HT-29 (cell line): Measurements from ENCODE around the gene SOAT2. TPM values are rescaled to one million over a fixed set of nuclear protein-coding genes. Genes with fewer than 3 reads are reported as not detected.

ENCODE experiments used
- DNase-seq: peaks from one replicate; pipeline ENCODE4 v3.0.0-alpha.2; 2015; ENCODE audit warnings: low spot score
- total RNA-seq: library from RNA; depleted of rRNA; stranded (reverse); fragments of >200 nt; shearing (Covaris generic); gene quantifications from 2 replicates; pipeline ENCODE4 v1.2.3, GENCODE V29; 2014

SOAT2 gene
- total RNA-seq, 1 experiment from 2014 or later = 0.15 TPM

DNA sequence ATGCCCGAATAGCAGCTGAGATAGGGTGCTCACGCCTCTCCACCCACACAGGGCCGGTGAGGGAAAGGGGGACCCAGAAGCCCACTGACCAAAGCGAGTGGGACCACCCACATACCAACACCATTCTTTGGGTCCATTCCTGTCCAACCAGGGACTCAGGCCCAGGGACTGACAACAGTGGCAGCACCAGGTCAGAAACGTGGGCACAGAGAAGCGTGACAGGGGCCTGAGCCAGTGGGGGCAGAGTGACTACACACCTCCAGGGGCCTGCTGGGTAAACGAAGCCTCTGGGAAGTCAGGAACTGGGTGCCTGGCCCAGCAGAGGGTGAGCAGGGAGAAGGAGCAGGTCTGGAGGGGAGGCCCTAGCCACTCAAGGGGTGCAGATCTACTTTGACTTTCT, 37.8 kb upstream of the SOAT2 start:
- no peak for DNase-seq

DNA sequence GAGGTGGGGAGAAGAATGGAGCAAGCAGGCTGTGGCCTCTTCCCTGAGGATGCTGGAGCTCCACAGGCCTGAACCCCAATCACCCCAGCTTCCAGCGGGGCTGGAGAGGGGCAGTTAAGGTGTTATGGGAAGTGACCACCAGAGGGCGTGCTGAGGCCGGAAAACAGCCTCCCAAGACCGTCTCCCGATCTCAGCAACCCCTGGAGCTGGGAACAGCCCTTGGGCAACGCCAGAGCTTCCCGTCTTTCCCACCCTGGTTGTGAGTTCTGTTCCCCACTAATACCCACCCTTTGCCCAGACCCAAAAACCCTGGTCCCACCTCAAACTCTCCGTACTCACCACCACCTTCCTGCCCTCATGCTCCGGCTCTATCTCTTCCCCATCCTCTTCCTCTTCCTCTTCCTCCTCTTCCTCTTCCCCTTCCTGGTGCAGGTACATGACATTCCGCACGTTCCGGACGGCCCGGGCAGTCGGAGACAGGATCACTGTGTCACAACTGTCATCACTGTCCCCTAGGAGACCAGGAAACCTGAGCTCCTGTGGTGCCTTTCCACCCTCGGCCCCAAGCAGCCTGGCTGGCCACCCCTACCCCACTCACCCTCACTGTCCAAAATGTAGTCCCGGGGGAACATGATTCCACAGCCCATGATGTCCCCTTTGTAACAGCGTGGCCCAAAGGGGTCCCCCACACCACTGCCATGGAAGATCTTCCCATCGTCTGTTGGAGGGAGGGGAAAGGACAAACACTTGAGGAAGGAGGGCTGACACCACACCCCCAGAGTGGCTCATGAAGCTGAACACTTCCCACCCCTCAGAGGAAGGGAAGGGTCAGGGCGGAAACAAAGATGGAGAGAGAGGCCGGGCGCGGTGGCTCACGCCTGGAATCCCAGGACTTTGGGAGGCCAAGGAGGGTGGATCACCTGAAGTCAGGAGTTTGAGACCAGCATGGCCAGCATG, 37.0 kb upstream of the SOAT2 start:
- peak; percentile 95 for DNase-seq

DNA sequence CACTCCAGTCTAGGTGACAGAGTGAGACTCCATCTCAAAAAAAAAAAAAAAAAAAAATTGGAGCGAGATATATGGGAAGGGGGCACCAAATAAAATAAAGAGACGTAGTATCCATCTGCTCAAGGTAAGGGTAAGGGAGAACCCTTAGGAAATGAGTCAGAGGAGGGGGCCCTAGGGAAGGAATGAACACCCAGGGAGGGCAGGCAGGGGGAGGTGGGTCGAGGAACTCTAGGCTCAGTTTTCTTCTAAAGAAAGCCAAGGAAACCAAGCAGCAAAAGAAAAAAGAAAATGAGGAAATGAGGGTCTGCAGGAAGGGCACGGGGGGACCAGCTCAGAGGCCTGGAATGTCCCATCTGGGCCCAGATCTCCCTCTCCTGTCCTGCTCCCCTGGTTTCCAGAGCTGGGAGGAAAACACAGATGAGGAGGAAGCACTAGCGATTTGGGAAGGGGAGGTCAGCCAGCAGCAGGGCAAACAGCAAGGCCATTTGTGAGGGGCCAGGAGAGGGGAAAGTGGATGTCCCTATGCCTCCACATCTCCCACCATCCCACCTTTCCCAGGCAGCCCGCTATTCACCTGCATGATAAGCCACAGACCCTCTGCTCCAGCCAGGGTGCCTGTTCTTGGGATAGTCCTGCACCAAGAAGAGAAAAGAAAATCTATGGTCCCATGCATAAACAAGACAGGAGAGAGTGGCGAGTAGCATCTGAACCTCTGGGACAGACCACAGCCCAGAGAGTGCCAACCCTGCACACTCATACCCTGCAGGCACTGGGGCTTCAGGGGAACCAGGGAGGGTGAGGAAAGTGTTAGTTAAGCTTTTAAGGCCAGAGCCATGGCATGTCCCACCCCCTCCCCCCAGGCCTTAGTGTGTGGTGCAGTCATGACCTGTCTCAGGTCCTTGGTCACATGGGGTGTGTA, 36.0 kb upstream of the SOAT2 start:
- DNase-seq = no peak

DNA sequence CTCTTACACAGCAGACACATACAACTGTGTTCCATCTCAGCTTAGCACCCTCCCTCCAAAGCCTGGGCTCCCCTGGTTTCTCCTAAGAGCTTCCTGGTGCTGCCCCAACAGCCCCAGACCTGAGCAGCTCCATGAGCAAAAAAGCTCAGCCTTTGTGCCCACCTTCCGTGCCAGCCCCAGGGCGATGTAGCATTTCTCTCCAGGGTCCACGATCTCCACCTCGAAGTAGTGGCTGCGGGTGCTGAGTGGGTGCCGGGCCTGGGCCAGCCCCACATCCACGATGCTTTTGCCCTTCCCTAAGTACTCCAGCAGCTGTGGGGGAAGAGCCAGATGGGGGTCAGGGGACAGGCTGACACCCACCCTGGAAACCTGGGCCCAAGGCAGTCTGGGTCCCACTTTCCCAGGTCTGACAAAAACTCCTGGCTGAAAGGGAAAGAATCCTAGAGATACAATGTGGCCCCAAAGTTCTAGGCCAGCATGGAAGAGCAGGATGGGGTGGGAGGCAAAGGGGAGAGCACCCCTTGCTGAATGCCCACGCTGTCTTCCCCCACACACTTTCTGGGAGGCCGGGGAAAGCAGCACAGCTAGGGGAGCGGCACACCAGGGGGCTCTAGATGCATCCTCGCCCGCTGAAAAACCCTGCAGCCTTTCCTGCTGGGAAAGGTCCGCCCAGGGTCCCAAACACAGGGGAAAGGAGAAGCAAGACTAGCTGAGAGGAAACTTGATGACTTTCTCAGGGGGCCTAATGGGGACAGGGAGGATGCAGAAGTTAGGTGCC, 35.1 kb upstream of the SOAT2 start:
- DNase-seq = no peak

DNA sequence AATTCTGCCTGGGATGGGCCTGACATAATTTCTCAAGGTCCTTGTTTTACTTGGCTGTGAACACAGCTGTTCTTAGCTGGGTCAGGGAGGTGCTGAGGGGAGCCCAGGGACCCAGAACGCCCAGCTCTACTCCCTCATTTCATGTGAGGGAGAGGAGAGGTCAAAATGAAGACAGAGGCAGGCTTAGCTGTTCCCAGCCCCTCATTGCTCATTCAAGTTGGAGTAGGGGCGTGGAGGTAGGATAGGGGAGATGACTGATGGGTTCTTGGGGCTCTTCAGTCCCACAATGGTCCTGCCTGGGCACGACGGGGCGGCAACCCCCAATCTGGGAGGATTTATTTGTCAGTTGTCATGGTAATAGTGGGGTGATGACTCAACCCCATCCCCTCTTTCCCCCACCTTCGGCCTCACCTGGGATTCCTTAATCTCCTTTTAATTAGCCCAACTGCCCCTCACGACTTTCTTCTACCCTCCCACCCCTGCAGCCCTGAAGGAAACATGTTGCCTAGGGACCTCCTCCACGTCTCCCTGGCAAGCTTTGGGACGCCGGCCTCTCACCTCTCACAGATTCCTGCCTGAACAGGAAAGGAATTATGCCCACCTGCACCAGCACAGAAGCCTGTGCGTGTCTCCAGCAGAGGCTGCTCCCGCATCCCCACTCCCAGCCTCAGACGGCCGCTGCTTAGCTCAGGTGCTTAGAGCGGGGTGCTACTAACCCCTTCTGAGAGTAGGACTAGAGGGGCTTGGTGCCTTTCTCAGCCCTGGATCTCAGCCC, 34.3 kb upstream of the SOAT2 start:
- DNase-seq = no peak

DNA sequence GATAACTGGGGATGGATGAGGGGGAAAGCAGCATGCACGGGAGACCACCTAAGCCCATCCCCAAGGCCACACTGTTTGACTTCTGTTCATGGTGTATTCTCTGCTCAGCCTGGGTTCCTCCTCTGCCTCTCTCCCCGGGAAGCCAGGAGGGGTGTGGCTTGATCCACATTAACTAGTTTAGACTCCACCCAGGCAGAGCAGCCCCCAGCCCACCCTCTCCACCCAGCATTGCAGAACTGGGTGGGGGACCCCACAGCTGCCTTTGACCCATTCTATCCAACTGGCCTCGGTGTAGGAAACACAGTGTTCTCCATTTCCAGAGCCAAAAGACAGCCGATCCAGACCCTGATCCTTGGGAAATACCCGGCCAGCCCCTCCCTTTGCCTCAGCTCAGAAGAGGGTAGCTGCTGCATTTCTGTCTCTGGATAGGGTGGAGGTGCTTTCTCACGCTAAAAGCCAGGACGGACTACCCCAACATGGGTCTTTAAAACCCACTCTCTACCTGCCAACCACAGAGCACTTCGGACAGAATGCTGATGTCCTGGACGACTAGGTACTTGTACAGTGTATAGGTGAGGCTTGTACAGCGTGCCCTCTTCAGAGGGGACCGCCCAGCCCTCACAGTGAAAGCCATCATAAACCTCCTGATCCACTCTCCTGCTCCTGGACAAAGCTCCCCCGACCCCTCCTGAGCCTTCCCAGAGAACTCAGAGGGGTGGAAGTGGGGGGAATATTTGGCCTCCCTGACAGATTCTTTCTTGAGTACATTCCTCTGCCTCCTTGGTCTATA, 33.5 kb upstream of the SOAT2 start:
- DNase-seq = no peak

DNA sequence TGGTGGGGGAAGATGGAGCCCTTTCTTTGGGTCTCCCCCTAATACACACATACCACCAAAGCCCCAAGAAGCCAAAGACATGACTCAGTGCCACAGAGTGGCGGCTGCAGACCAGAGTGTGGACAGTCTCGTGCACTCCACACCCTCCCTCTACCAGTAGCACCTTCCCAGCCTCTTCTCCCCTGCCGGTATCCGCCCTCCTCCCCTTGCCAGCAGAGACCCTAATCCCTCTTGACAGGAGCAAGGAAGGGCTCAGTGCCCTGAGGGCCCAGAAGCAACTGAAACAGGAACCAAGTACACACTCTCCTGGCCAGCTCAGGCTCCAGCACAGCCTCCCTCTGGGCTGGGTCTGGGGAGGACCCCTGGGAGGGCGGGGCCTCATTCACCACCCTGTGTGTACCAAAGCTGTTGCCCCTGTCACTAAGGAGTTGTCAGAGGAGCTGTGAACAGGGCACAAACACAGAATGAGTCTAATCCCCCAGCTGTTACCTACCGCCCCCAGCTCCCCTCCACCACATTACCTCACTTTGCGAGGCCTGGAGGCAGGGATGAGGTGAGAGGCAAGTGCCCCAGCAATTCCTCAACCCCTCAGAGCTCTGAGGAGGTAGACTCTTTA, 32.3 kb upstream of the SOAT2 start:
- no peak for DNase-seq

DNA sequence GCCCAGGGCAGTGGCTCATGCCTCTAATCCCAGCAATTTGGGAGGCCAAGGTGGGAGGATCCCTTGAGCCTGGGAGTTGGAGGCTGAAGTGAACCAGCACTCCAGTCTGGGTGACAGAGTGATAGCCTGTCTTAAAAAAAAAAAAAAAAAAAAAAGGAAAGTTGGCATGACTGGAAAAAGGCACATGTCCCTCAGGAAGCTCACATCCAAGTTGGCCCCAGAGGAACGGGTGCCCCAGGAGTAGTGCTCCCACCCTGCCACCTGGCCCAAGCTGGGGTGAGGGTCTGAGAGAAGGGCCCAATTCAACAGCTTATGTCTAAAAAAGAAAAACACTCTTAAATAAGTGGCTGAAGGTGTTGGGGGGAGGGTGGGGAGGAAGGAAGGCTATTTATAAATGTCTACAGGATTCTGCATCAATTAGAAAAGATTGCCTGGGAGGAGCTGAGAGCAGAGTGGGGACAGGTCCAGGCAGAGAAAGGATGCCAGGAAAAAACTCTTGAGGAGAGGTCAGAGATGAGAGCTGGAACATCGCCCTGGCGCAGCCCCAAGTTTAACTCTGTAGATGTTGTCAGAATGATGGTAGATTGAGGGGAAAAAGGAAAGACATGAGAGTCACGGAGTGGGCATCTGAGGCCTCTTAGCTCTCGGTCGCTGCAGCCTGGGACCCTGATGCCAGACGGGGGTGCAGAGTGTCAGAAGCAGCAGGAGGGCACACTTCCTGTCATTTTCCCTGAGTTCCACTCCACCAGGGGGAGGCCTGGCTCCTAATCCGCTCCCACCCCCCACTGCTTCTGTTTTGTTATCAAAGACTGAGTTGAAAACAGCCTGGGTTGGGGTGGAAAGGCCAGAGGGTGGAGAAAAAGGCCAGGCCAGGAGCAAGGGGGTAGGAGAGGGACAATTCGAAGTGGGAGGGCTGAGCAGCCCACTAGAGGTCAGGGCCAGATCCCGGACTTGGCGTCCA, 31.4 kb upstream of the SOAT2 start:
- no peak for DNase-seq

DNA sequence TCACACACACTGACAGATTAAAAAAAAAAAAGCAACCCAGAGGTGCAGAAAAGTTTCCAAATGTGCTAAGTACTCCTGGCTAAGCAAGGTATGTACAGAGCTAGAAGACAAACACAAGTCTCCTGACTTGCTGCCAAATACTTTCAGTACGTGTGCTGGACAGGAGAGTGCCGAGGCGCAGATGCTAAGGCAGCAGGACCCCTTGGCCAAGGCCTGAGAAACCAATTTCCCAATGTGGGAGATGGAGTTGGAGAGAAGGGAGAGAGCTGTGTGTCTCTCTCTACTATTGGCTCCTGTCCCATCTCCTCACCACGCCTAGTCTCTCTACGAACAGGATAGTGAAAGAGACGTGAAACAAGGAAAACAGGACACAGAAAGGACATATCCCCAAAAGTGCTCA, 29.4 kb upstream of the SOAT2 start:
- no peak for DNase-seq

DNA sequence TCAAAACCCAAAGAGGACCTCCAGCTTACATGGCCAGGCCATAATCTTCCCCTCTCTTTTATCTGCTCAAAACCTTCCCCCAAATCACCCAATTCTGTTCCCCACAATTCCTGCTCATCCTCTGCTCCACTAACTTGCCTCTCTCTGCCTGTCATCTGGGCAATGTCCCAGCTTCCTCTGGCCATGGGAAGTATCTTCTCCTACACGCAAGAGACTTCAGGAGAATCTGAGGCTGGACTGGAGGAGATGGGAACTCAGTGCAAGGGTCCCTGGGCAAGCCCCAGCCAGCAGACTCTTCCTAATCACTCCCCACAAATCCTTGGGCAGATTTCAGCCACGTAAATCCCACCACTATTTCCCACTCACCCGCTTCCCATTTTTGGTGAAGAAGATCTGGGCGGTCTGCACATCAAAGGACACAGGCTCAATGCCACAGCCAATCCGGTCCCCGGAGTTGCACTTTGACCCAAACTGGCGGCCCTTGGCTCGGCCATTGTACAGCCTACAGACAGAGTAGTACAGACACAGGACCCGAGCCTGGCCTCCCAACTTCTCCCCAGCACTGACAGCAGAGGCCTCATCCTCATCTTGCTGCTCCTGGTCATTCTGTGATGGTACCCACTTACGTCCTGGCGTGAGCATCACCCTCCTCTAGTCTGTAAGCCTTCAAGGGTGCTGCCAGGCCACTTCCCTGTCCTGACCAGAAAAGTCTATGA, 28.8 kb upstream of the SOAT2 start:
- no peak for DNase-seq

DNA sequence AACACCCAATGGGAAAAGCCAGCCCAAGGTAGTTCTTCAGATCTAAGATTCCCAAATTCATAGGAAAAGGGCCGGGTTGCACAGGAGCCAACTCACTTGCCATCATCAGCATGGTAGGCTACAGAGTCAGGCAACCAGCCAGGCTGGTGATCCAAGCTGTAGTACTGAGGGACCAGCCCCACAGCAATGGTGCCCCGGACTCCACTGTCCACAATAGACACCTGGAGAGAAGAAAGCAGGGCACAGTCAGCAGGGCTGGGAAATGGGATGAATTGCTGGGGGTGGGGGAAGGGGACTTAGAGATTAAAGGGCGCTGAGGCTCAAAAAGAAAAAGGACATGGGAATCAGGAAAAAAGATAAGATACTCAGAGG, 28.3 kb upstream of the SOAT2 start:
- no peak for DNase-seq

DNA sequence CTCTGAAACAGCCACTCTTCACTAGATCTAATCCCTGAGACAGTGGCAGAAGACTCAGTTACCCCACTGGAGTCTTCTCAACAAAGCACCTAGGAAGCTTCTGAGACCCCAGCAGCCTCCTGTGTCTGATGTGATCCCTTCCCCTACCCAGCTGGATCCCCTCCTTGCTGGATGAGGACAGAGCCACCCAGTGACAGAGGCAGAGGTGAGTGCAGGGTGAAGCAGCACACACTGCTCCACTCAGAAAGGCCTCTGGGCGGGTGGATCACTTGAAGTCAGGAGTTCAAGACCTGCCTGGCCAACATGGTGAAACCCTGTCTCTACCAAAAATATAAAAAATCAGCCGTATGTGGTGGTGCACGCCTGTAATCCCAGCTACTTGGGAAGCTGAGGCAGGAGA, 26.8 kb upstream of the SOAT2 start:
- no peak for DNase-seq

DNA sequence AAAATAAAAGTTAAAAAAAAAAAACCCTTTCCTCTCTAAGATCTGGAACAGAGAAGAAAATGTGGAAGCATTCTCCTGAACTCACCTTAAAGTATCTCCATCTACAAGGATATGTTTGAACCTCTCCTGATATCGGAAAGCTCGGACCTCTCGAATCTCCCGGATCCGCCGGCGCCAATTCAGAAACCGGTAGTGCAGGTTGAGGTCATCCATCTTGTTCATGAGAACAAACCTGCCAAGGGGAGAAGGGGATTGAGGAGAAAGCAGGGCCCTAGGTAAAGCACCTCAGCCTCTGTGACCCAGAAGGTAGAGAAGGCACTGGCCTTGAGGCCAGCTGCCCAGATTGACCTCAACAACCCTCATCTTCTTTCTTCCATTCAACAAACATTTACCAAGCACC, 26.3 kb upstream of the SOAT2 start:
- no peak for DNase-seq

DNA sequence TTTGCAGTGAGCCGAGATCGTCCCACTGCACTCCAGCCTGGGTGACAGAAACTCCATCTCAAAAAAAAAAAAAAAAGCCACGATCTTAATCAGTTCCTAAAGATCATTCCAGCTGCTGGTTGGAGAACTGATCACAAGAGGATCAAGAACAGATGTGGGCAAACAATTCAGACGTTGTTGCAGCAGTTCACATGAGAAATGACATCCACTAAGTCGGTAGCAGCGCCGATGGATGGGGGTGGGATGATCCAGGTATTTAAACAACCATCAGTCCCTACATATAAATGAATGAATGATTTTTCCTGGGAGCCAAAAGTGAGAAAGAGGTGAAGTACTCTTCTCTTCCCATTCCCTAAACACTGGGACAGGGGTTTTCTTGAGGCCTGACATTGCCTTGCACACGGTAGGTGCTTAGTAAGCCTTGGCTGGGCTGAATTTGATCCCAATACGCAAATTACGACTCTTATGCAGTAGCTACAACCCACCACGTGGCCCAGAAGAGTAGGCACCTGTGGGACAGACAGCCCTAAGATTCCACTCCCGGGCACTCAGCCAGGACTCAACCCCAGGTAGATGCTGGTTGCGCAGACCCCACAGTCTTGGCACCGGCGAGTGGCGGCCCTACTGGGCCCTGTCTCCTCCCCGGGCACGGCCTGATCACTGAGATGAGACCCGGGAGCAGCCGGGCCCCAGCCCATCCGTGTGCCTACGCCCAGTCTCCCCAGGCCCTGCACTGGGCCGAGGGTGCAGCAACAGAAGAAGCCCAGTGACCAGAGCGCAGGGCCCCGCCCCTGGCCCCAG, 24.7 kb upstream of the SOAT2 start:
- peak; percentile 79 for DNase-seq

DNA sequence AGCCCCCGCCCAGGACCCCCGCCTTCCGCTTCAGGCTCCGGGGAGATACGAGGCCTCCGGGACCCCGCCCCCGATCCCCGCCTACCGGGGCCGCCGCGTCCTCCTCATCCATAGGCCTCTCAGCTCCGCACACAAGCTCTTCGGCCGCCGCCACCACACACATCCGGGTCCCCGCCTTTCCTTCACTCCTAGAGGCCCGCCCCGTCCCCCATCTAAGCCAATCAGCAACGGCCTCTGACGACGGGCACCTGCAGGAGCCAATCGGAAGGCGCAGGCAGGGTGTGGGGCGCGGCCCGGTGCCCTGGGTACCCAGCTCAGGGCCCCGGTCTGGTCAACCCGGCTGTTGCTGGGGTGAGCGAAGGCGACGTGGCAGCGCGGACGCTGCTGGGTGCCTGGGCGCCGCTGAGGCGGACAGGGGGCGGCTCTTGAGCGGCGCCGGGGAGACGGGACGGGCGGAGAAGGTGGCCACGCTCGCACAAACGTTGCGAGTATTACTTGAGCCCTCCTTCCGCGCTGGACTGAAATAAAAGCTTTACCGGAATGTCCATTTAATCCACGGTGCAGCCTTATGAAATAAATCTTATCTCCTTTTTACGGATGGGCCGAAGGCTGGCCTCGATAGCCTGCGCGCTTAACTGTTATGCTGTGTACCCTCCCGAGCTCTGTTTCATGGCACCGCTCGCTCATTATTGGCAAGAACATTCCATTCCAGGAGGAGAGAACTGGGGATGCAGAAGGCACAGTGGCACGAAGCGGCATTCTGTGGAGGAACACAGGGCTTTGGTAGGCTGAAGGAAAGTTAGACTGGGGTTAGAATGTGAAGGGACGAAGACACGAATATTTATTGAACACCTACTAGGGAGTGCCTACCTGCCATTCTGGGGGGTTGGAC, 23.8 kb upstream of the SOAT2 start, which contains the start of gene SPRYD3:
SPRYD3 (minus strand) TSS at position 165 of the 892 bp plus-strand sequence; CDS start at position 108, 57 bp downstream.
- peak; percentile 98 for DNase-seq
